Lower leg skin (tissue), 4 donors: ENCODE results near the gene B4GALNT3. TPM values are rescaled to one million over a fixed set of nuclear protein-coding genes. Genes with fewer than 3 reads are reported as not detected.

Source experiments
- DNase-seq, 2 donors: peaks; one replicate each; pipeline ENCODE4 v3.0.0-alpha.2; 2019; ENCODE audit warnings: low spot score in 2 of 2
- H3K4me3 ChIP-seq: fragments of 200-600 bp; sonication (generic); 2 replicates; pipeline ENCODE4 v1.5.1; 2017; ENCODE audit warnings: mild to moderate bottlenecking, low read depth; ENCODE audit not compliant: poor library complexity, severe bottlenecking
- POLR2A ChIP-seq, 2 donors: fragments of 450-650 bp; IDR thresholded peaks; one replicate each; pipeline ENCODE4 v1.6.1; 2016 to 2017; ENCODE audit warnings: antibody characterized with exemption in 2 of 2, mild to moderate bottlenecking in 1 of 2, moderate library complexity in 1 of 2
- WGBS, 2 donors: methylation state at CpG; one replicate each; pipeline ENCODE4 v1.1.5; 2018; 5-methylcytosine and 5-hydroxymethylcytosine counted together
- intact Hi-C: fragments of 100-400 bp; cut with DNase I; formaldehyde crosslinking; loops from one replicate; pipeline ENCODE4 v1.15.0; 2023; ENCODE audit warnings: low total_unique reads
- total RNA-seq, 4 donors: library from RNA; depleted of rRNA; stranded (reverse); fragments of >200 nt; gene quantifications; one replicate each; pipeline ENCODE4 v1.1.0, GENCODE V29; 2016
- TF ChIP-seq, protein P1 (sequence below), 3 donors: fragments of 450-650 bp; IDR thresholded peaks; one replicate each; pipeline ENCODE4 v1.5.1; 2016; ENCODE audit warnings: antibody characterized with exemption in 3 of 3, mild to moderate bottlenecking in 3 of 3, moderate library complexity in 2 of 3

Gene B4GALNT3
- total RNA-seq, 4 donors from 2014 or later: 35.8 to 65.4 (median 47.6) TPM

DNA sequence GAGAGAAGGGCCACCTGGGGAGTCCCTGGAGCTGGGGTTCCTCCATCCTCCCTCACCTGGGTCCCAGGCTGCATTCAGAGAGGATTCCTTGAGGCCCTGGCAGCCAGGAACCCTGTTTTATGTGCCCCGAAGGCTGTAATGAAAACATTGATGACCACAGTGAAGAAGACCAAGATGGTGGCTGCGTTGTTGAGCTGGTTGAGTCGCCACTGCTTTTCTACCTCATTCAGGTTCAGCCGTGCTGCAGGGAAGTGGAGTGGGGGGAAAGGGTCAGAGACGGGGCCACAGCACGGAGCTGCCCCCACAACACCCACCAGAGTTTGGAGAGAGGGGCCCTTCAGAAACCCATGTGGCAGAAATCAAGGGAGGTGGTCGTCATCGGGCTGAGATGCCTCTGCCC, 105.4 kb downstream of the B4GALNT3 start:
- TF ChIP-seq, protein P1, sequence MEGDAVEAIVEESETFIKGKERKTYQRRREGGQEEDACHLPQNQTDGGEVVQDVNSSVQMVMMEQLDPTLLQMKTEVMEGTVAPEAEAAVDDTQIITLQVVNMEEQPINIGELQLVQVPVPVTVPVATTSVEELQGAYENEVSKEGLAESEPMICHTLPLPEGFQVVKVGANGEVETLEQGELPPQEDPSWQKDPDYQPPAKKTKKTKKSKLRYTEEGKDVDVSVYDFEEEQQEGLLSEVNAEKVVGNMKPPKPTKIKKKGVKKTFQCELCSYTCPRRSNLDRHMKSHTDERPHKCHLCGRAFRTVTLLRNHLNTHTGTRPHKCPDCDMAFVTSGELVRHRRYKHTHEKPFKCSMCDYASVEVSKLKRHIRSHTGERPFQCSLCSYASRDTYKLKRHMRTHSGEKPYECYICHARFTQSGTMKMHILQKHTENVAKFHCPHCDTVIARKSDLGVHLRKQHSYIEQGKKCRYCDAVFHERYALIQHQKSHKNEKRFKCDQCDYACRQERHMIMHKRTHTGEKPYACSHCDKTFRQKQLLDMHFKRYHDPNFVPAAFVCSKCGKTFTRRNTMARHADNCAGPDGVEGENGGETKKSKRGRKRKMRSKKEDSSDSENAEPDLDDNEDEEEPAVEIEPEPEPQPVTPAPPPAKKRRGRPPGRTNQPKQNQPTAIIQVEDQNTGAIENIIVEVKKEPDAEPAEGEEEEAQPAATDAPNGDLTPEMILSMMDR (IDR thresholded peaks at IDR 0.05): no peak
- no peak for TF ChIP-seq POLR2A (IDR thresholded peaks at IDR 0.05)
- WGBS, 2 donors: 95 to 96% methylated on average over 8 of the region's 8 CpGs
- H3K4me3 ChIP-seq: no peak overlapping the region
- DNase-seq: no peak
- intact Hi-C loops: loop anchor here (10.0 kb wide), 2 partner anchors 390 to 1020 kb away; no protein-coding TSS in a partner anchor

DNA sequence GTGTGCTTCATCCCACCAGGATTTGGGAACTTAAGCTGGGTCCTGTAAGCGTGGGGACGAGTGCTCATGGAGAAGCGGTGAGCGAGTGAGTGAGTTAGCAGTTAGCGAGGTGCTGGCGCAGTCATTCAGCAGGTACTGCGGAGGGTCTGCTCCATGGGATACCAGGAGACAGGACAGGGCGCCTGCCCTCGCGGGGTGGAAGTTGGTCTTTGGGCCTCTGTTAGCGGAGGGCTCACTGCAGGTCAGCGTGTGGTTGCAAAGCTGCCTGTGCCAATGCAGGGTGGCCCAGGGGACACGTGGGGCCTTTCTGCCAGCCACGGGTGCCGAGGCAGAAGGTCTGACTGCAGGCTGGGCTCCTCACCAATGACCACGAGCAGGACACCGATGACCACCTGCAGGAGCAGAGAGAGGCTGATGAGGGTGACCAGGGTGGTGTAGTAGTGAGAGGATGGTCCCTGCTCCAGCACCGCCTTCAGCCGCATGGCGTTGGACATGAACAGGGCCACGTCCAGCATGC, 105.9 kb downstream of the B4GALNT3 start:
- DNase-seq: no peak
- 94 to 97% methylated on average over 21 of the region's 21 CpGs for WGBS, 2 donors
- no peak overlapping the region for H3K4me3 ChIP-seq
- intact Hi-C loops: loop anchor here (10.0 kb wide), 2 partner anchors 389 to 1019 kb away; no protein-coding TSS in a partner anchor
- TF ChIP-seq, protein P1 (IDR thresholded peaks at IDR 0.05): no peak
- TF ChIP-seq POLR2A (IDR thresholded peaks at IDR 0.05): no peak

DNA sequence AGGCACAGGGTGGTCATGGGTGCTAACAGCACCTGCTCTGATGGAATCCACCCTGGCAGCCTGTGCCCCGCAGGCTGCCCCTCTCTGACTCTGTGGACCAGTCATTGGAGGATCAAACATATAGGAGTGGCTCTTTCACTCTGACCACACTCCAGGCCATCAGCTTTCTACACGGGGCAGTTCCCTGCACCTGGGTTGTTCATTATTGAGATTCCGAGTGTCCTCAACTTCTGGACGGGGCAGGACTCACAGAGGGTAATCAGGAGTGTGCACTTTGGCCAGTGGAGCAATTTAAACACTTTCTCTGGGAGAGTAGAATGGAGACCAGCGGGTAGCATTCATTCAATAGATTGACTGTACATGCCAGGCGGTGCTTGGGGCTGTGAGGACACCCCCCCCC, 108.7 kb downstream of the B4GALNT3 start:
- no peak for DNase-seq
- no peak overlapping the region for H3K4me3 ChIP-seq
- WGBS, 2 donors: 86 to 90% methylated on average over 6 of the region's 6 CpGs
- TF ChIP-seq, protein P1 (IDR thresholded peaks at IDR 0.05): no peak
- no peak for TF ChIP-seq POLR2A (IDR thresholded peaks at IDR 0.05)
- intact Hi-C loops: loop anchor here (10.0 kb wide), 2 partner anchors 386 to 1016 kb away; no protein-coding TSS in a partner anchor

DNA sequence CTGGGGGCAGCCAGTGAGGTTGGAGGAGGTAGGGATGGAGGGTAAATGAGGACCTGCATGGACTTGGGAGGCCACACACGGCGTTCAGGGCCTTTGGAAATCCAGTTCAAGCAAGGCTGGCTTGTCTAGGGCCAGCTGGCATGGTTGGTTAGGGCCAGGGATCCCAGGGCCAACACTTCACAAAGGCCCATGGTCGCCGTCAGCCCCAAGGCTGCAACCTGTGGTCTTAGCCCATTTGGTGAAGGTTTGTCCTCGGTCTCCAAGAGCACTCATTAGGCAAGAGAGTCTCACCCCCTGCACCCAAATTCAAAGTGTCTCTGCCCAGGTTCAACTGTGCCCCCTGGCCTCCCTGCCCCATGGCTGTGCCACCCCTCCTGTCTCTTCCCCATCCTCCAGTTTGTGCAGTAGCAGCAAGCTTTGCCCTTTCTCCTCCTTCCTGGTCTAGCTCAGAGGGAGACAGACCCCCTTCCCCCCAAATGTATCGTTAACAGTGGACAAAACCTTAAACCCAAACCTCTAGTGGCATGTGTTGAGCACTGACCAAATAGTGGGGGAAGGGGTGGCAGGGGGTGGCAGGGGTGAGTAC, 109.4 kb downstream of the B4GALNT3 start:
- 74 to 77% methylated on average over 6 of the region's 6 CpGs for WGBS, 2 donors
- TF ChIP-seq POLR2A (IDR thresholded peaks at IDR 0.05): no peak
- TF ChIP-seq, protein P1 (IDR thresholded peaks at IDR 0.05): no peak
- H3K4me3 ChIP-seq: no peak overlapping the region
- no peak for DNase-seq
- intact Hi-C loops: loop anchor here (10.0 kb wide), 2 partner anchors 386 to 1016 kb away; no protein-coding TSS in a partner anchor

DNA sequence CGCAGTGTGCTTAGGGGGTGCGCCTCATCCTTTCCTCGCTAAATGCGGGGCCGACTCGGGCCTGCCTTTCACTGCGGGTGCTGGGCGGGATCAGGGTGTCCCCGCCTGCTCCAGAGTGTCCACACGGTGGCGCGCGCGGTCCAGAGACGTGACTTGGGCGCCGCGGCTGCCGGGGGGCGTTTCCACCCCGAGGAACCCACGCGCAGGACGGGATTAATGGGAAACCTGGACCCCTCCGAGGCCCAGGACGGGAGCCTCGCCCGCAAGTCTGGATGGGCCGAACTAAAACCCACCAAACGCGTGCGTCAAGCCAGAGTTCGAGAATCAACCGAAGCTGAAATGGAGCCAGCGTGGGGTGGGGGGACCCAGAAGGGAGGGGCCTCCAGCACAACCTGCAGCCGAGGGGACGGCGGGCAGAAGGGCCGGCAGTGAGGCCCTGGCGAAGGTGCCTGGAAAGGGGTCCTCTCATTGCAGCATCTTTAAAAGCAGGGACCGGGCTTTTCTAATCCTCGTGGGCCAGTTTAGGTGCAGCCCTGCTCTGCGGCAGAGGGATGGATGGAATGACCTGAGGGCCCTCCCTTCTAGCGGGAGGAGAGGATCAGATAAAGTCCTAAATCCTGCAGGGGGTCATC, 110.2 kb downstream of the B4GALNT3 start:
- peak; percentile 80 to 97 for DNase-seq
- intact Hi-C loops: loop anchor here (2.0 to 10.0 kb wide), 4 partner anchors 182 to 1015 kb away; partner anchors contain the start of gene WNK1
- TF ChIP-seq POLR2A (IDR thresholded peaks at IDR 0.05): no peak
- TF ChIP-seq, protein P1 (IDR thresholded peaks at IDR 0.05): peak in 1 of 3 donors; percentile 61
- H3K4me3 ChIP-seq: peak overlapping the region; percentile 26
- 2 to 4% methylated on average over 21 to 39 of the region's 44 CpGs for WGBS, 2 donors
